Measurements from ENCODE around the gene CFLAR.

The CFLAR gene

DNA sequence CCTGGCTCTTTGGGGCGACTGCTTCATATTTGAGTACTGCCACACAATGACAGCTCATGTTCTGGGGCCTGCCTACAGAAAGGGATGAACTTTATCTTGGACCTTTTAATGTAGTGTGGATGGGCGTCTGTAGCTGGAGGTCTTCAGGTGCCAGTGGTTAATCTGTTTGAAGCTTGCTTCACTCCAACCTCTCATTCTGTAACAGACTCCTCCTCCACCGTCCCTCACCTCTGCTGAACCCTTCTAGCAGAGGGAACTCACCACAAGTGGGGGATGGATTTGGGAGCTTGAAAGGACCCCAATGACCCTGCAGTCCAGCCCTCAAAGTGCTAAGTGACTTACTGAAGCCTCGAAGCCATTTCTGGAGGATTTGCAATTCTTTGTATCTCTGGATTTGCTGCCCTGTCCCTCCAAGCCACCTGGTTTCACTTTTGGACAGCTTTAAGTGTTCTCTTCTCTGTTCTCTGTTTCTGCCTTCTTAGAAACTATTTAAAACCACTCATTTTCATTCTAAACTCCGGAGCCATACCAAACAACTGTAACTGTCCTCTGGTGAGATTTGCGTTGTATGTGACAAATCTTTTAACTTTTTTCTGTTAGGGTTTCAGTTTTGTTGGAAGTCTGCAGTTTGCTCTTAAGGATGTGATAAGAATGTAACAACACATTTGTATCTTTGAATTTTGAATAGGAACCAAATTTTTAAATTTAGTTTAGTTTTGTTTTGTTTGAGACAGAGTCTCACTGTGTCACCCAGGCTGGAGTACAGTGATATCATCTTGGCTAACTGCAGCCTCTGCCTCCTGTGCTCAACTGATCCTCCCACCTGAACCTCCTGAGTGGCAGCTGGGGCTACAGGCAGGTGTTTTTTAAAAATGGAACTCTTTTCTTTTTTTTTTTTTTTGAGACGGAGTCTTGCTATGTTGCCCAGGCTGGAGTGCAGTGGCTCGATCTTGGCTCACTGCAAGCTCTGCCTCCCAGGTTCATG is 107.4 kb downstream of the CFLAR start:
- no peak for DNase-seq

Measured in NCI-H1092 treated with DMSO at 0.1 percent for 48 hours (cell line).